Stimulated activated CD8-positive, alpha-beta memory T cell treated with anti-CD3 and anti-CD28 coated beads, Interleukin-7, amount 100 ng/mL, for 48 hours (primary cell): ENCODE results near the gene LRTM2.

Source experiments
- DNase-seq, 2 donors: peaks; one replicate each; pipeline ENCODE4 v3.0.0-alpha.2; 2020; ENCODE audit warnings: low read depth in 1 of 2; ENCODE audit errors: extremely low read depth in 1 of 2

The LRTM2 gene

DNA sequence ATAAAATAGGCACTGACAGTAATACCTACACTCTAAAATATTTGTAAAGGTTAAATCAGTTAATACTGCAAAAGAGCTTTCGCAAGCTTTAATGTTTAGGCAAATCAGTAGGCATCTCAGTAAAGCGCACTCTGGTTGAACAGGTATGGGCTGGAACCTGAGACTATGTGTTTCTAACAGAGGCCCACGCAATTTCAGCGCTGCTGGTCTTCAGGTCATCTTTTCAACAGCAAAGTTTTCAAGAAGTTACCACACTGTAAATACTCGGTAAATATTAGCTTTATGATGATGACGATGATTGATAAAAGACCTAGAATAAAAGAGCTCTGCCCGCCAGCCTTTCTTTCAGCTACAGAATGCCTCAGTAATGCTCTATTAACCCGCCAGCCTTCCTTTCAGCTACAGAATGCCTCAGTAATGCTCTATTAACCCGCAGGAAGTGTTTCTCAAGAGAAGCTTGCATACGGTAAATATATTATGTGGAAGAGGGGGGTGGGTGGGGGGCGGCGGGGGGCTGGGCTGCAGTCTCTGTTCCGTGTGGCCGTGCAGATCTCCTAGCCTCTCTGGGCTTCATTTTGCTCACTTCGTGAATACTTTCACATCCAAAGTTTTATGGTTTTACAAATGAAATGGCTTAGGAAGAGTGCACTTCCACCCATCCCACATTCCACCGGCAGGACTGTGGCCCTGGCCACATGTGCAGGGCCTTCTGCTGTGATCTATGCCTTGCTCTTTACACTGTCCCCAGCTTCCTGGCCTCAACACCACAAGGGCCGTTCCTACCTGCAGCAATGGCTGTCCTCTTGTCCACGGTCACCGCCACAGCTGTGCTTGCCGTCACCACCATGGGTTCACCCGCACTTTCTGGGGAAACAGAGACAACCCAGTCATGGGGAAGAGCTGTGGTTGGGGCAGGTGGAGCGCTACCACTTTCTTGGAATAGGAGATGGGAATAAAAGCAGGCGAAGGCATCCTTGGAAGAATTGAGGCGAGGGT is 19.9 kb downstream of the LRTM2 start:
- no peak for DNase-seq

DNA sequence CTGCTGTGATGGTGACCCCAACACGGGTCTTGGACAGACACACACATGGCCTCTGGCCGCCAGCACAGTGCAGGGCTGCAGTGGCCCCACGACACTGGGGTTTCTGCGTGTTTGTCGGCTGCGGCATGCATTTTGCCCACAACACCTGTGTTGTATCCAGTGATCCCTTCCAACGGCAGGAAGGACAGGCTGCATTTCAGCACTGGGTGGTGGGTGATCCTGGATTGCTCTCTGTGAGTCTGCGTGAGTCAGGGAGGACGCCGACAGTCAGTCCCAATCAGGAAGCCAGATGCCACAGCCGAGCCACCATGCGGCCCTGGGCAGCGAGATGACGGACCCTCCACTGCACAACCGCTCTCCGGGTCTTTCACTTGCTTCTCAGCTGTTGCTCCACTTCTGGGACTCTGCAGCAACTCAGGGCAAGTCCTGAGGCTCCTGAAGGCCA is 20.6 kb downstream of the LRTM2 start:
- DNase-seq, result no peak

DNA sequence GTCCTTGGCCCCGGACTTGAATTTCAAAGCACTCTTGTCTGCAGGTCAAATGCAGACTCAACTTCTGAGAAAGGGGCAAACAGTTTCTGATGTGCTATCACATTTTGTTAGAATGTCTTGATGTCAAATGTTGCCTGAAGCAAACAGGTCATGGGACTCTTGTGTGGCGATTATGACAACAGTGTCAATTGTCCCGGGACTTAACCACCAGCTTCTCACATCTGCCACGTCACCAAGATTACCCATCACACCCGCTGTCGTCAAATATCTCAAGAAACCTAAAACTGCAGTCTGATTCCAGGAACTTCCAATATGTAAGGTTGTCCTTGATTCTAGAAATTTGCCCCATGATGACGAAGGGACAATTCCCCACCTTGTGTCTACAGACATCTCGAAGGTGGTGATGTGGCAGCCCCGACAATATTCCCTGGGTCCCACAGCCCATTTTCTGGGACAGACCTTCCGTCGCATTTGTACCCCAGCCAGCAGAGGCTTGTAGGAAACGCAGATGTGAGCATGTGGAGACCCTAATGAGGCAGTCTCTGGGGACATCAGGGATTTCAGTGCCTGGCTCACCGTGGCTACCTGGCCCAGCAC is 21.3 kb downstream of the LRTM2 start:
- no peak for DNase-seq

DNA sequence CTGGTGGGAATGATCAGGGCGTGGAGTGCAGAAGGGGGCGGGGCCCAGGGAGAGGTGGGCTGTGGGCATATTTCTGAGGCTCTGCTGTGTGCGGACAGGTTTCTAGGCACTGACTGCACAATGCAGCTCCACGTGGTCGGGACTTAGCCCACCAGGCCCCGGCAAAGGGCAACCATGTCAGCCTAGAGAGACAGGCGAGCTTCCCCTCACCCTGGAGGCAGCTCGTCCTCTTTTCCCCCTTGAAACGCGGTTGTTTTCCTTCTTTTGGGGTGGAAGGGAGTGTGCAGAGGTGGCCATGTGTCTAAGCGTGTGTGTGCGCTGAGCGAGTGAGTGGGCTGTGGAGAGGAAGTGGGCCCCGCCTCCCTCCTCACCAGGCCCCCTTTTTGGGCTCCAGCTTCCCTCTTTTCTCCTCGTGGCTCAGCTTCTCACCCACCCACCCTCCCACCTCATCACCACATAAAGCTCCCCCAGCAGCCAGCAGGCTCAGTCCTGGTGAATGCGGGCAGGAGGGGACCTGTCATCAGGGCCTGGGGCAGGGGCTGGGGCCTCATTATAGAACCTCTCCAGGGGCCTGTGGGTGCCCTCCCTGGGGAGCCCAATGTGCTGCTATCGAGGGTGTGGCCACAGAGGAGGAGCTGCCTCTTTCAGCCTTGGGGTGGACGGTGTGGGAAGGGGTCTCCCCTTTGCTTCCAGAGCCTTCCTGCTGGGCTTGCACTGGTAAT is 22.0 kb downstream of the LRTM2 start:
- DNase-seq, result no peak

DNA sequence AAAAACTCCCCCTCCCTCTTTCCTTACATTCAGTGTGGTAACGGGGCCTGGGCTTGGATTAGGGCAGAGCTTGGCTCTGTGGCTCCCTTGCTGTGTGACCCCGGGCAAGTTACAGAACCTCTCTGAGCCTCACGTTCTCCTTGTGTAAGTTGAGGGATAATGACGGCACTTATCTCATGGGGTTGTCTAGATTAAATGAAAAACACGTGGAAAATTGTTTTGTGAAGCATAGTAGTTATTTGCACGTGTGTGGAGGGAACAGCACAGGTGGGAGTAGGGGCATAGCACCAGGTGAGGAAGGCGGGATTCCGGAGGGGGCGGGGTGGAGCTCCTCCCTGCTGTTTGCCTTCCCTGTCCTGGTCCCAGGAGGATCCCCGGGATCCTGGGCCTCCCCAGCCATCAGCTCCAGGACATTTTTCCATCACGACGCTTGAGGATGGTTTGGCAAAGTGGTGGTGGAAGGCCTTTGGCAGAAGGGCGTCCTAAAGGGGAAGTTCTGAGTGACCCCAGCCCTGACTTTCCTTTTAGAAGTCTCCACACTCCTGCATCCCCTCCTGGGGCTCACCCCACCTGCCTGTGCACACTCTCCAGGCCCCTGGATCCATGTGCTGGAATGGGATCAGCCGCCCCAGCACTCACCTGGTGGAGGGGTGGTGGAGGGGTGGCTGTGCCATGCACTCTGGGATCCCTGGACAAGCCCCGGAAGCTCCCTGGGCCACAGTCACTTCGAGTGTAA is 22.7 kb downstream of the LRTM2 start:
- DNase-seq, result no peak

DNA sequence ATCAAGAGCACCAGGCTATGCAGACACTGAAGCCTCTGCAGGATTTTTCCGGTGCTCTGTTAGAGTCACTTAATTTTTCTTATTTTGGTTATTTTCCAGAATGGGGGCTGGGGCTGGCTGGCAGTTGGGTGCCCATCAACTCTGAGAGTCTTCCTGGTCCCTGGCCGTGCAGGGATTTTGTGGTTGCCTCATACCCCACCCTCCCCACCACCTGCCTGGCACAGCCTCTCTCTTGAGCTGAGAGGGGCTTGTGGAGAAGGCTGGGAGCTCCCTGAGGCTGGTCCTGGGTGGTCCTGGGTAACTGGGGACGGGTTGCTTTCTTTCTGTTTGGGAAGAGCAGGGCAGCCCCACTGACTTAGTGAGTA is 23.3 kb downstream of the LRTM2 start:
- no peak for DNase-seq

DNA sequence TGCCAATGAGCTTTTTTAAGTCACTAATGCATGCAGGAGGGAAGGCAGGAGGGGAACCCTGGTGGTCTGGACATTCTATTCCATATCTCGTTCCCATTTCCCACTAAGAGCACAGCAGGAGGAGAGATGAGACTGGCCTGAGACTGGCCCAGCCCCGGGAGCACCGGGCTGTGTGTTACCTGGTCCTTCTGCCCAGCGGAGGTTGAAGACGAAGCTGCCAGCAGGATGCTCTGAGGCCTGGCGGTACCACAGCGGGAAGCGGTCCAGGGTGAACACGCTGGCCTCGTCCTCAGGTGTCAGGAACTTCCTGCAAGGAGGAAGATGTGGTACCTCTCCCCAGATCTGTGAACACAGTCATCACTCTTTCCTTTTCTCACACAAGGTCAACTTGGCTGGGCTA is 23.9 kb downstream of the LRTM2 start:
- DNase-seq, result no peak

DNA sequence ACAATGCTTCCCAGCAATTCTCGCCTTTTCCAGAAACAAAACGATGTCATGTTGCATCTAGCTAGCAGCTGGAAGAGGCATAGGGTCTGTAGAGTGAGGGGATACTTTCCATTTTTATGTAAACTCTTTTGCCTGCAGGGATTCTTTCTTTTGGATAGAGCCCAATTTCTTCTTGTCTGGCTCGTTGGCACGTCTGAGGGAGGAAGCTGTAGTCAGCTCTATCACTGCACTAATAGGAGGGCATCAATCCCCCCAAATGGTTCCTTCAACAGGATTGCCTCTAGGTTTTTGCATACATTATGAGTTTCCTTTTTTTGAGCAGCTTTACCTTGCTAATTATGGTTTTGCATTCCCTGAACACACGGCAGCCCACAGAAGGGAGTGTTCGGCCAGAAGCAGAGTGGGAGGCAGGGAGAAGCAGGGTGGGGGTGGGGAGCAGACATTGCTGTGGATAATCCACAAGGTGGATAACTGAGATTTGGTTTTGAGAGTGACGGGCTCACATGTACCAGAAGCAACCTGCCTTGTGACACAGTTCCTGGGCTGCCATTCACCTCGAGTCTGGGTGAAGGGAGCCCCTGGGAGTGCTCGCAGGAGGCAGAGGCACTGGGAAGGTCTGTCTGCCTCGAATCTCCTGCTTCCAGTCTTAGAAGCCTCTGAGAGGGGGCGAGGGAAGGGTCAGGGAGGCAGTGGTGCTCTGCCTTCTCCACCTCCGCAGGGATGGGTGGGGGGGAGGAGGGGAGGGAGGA is 24.5 kb downstream of the LRTM2 start:
- DNase-seq, result no peak

DNA sequence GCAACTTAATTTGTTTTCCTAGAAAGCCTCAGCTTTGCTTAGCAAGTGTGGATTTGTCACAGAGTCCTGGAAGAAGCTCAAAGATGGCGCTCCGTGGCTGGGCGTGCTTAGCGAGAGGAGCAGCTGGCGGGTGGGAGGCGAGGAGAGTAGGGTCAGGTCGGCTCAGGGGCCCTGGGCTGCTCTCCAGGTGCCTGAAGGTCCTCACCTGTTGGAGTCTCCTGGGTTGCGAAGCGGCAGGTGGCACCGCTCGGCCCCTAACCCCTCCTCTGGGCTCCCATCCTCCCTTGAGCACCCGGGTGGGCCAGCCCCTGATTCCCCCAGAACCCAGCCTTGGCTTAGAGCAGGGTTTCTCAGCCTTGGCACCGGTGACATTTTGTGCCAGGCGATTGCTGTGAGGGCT is 25.1 kb downstream of the LRTM2 start:
- no peak for DNase-seq

DNA sequence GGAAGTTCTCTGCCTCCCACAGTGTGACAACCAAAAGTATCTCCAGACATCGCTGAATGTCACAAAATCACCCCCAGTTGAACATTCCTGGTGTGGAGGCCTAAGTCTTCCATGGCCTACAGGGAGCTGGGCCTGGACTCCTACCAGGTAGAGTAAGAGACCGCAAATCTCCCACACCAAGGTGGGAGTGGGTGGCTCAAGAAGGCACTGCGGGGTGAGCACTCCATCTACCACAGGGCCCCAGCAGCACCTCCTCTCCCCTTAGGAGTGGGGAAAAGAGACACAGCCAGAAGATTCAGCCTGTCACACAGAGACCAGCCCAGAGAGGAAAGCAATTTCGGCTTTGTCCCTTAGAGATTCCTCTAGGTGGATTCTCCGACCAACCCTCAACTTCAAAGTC is 25.5 kb downstream of the LRTM2 start:
- no peak for DNase-seq

DNA sequence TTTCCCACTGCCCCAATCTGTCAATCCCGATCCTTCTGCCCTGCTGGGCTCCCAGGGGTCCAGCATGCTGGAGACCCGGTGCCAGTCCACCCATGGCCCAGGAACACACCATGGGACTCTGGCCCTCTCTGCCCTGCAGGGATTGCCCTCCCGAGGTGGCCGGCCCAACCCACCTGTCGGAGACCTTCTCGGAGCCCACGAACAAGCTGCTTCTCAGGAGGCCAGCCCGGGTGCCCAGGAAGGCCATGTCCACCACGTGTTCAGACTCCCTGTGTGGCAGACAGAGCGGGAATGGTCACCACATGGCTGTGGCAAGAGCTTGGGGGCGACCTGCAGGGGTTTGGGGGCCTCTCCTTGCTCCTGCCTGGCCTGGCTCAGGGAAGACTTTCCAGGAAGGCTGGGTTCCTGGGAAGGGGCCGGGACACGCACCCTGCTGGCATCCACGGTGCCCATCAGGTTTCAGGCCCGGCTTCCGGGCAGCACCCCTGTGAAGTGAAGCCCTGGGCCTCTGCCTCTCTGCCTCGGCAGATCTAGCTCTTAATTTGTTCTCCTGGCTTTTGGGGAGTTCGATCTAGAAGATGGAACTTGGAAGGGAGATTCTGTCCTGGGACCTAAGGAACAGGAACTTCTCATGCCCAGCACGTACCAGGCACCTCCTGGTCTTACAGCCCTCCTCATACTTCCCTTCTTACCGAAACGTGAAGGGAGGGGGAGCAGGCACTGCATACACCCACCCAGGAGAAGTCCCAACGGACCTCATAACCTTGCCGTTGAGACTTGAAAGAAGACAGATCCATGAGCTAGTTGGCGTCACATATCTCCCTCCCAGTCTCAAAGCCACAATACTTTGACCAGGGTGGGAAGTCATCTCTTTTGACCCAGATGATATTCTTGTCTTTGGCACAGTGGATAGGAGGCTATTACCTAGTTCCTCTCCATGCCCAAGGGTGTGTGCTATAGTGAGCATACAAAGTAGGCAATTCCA is 26.3 kb downstream of the LRTM2 start:
- no peak for DNase-seq

DNA sequence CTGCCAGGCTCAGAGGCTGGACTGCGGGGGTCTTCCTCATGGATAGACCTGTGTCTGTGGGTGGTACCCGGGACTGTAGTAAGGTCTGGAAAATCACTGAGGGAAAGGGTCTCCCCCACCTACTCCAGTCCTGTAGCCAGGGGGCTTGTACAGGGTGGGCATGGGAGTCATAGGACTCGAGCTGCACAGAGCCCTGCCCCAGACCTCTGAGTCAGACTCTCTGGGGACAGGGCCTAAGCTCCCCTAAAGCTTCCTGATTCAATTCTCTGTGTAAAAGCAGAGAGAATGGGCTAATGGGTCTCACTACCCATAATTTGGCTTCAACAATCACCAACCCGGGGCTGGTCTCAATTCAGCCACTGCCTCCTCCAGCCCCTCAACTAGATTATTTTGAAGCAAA is 27.0 kb downstream of the LRTM2 start:
- no peak for DNase-seq

DNA sequence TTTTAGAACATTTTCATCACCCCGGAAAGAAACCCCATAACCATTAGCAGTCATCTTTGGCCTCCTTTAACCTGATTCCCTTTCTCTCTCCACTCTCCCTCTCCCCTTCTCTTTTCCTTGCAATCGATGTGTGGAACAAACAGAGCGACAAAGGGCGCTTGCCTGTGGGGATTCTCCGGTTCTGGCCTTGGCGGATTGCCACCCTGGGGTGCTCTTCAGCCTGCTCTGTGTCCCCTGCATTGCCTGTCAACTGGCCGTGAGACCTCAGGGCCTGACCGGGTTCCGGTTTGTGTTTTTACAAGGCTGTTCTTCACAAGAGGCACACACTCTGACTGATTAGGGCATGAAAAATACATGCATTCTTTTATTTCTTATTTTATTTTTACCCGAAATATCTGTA is 27.8 kb downstream of the LRTM2 start:
- DNase-seq, result no peak

DNA sequence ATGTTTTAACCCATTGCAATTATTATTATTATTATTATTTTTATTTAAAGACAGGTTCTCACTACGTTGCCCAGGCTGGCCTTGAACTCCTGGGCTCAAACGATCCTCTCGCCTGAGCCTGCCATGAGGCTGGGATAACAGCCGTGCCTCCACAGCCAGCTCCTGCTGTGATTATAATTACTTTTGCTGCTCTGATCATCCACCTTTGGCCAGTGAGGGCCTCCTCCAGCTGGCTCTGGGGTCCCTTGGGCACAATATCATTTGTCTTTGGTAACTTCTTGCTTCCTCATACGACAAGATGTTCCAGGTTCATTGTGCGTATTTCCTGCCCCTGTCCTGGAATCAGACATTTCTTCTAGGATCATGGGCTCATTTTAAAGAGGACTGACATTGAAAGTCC is 28.4 kb downstream of the LRTM2 start:
- no peak for DNase-seq

DNA sequence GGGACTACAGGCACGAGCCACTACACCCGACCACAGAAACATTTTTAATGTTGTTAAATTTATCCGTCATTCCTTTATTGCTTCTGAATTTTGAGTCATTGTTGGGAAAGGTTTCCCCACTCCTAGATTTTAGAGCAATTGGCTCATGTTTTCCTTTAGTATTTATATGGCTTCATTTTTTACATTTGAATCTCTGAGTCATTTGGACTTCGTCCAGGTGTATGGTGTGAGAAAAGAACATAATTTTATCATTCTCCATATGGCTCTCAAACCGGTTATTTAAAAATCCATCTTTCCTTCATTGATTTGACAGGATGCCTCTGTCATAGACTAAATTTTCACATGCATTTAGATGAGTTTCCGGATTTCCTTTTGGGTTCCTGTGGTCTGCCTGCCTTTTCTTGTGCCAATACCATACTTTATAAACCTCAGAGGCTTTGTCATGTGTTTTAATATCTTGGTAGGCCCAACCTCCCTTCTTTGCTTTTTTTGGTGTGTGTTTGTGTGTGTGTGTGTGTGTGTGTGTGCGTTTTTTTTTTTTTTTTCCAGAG is 30.9 kb downstream of the LRTM2 start:
- DNase-seq, result no peak

DNA sequence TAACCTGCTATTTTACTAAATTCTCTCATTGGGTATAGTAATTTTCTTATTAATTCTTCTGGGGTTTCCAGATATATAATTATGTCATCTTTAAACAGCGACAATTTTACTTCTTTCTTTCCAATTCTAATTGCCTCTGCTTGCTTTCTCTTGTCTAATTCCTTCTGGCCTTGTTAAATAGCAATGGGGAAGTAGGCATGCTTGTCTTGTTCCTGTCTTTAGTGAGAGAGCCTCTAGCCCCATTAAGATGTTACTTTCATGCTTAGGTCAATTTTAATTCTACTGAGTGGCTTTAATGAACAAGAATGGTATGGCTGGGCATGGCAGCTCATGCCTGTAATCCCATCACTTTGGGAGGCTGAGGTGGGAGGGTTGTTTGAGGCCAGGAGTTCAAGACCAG is 31.7 kb downstream of the LRTM2 start:
- no peak for DNase-seq

DNA sequence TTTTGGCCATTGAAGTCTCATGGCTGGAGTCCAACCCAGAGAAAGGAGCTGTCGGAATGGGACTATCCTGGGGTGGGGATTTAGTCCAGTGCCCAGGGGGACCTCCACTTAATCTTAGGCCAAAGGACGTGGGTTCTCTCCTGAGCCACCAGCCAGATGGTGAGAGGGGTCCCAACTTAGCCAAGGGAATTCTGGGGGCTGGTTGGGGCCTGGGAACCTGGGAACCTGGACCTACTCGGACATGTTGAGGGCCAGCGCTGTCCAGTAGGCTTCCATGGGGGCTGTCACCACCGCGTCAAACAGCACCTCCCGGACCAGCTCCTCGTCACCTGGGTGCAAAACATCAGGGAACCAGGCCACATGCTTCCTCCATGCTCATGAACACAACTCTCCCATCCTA is 33.4 kb downstream of the LRTM2 start:
- no peak for DNase-seq

DNA sequence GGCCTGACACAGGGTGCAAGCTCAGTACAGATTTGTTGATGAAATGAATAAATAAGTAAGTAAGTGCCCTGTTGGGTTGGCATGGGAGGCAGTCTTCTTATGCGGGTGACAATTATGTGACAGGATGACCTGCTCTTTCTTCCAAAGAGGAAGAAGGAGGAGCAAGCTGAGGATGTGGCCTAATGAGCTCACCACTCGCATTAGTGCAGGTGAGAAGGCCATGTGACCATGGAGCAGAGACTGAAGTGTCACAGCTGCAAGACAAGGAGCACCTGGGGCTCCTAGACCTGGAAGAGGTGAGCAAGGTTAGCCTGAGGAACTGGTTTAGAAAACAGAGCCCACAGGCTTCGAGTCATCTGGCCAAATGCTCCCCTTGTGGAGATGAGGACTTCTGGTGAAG is 34.9 kb downstream of the LRTM2 start:
- DNase-seq, result no peak

DNA sequence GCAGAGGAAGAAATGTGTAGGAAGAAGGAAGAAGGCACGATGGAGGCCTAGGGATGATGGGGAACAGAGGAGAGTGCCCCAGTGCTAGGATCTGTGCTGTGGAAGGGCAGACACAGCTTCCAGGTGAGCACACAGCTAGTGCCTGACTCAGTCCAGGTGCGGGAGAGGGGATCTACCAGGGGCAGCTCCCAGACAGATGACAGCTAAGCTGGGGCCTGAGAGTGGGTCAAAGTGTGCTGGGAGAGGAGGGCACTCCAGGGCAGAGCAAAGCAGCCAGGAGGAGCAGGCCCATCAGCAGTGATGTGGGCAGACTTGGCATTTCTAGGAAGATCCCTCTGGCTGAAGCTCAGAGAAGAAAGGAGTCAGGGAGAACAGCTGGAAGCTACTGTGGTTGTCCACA is 36.7 kb downstream of the LRTM2 start:
- no peak for DNase-seq
